Gastrocnemius medialis (tissue), 4 donors: ENCODE results near the gene STAG1. TPM values are rescaled to one million over a fixed set of nuclear protein-coding genes. Genes with fewer than 3 reads are reported as not detected.

Experiments
- ATAC-seq, 2 donors: fragments of 150-250 bp; one replicate each; pipeline ENCODE4 v1.9.1; 2016
- DNase-seq, 2 donors: peaks; one replicate each; pipeline ENCODE4 v3.0.0-alpha.2; 2019
- H3K27ac ChIP-seq, 4 donors: fragments of 200-600 bp; sonication (generic); 1 replicate in 1 of 4; 2 replicates in 3 of 4; pipeline ENCODE4 v1.5.1; 2016 to 2018; ENCODE audit warnings: mild to moderate bottlenecking in 2 of 4, moderate library complexity in 1 of 4
- H3K27me3 ChIP-seq, 3 donors: fragments of 200-600 bp; sonication (generic) in 2 of 3; 1 replicate in 1 of 3; 2 replicates in 2 of 3; pipeline versions ENCODE4 v1.5.1 to v1.6.0; 2016 to 2019; ENCODE audit warnings: mild to moderate bottlenecking in 1 of 3, moderate library complexity in 1 of 3
- H3K36me3 ChIP-seq, 2 donors: fragments of 200-600 bp; sonication (generic) in 1 of 2; one replicate each; pipeline ENCODE4 v1.5.1; 2017 to 2018
- H3K4me1 ChIP-seq, 2 donors: fragments of 200-600 bp; sonication (generic) in 1 of 2; one replicate each; pipeline ENCODE4 v1.5.1; 2016 to 2017; ENCODE audit warnings: mild to moderate bottlenecking in 2 of 2
- H3K4me3 ChIP-seq, 4 donors: fragments of 200-600 bp; sonication (generic) in 3 of 4; 1 replicate in 1 of 4; 2 replicates in 3 of 4; pipeline ENCODE4 v1.5.1; 2016 to 2019; ENCODE audit warnings: mild to moderate bottlenecking in 2 of 4
- H3K9me3 ChIP-seq, 3 donors: fragments of 200-600 bp; sonication (generic) in 2 of 3; 1 replicate in 1 of 3; 2 replicates in 2 of 3; pipeline ENCODE4 v1.5.1; 2016 to 2019
- CTCF ChIP-seq, 5 experiments: fragments of 450-650 bp in 3 of 5; fragments of 200-600 bp in 2 of 5; sonication (generic) in 2 of 5; IDR thresholded peaks in 4 of 5; conservative IDR thresholded peaks in 1 of 5; 1 replicate in 4 of 5; 2 replicates in 1 of 5; pipeline ENCODE4 v1.5.1; 2016 to 2019; ENCODE audit warnings: antibody characterized with exemption in 5 of 5, mild to moderate bottlenecking in 3 of 5, moderate library complexity in 3 of 5
- POLR2A ChIP-seq, 2 donors: fragments of 450-650 bp; IDR thresholded peaks; one replicate each; pipeline ENCODE4 v1.6.1; 2017; ENCODE audit warnings: antibody characterized with exemption in 2 of 2, mild to moderate bottlenecking in 2 of 2, moderate library complexity in 2 of 2
- in situ Hi-C, 4 donors: fragments of 200-750 bp; cut with MboI; loops; one replicate each; pipeline versions ENCODE4 v1.15.0 to v1.8.0; 2017; ENCODE audit warnings: low sequenced_read_pairs in 4 of 4
- intact Hi-C: fragments of 100-400 bp; cut with DNase I; formaldehyde crosslinking; loops from one replicate; pipeline ENCODE4 v1.15.1; 2023; ENCODE audit warnings: low total_unique reads
- total RNA-seq, 4 donors: library from RNA; depleted of rRNA; stranded (reverse); fragments of >200 nt; gene quantifications; one replicate each; pipeline versions ENCODE4 v1.1.0 to v1.2.3, GENCODE V29; 2016

The STAG1 gene
- total RNA-seq, 4 donors from 2014 or later: 22.2 to 26.2 (median 23.7) TPM

- in situ Hi-C loops (no loop called here), intact Hi-C loops (loop anchor here (5.0 kb wide), 1 partner anchor 34 kb away; no protein-coding TSS in a partner anchor)
- peaks cover 0 to 3% of the 10 kb centered on the region in 2 donors for H3K4me1 ChIP-seq
- peaks cover 0 to 10% (median 4%) of the 10 kb centered on the region in 3 donors for H3K9me3 ChIP-seq
- DNase-seq (no peak), ATAC-seq (no peak)
- no peak overlapping the region for H3K4me3 ChIP-seq
- no peak overlapping the region for H3K27ac ChIP-seq
- no peaks in the 10 kb centered on the region for H3K27me3 ChIP-seq
- H3K36me3 ChIP-seq: no peaks in the 10 kb centered on the region
- TF ChIP-seq CTCF (IDR thresholded peaks at IDR 0.05 in 4 of 5, conservative IDR thresholded peaks at IDR 0.05 in 1 of 5) (no peak), POLR2A (IDR thresholded peaks at IDR 0.05) (no peak)
These were observed 98.5 kb downstream of the STAG1 start for GRCh38 chr3:136653628-136654027.

- ATAC-seq (no peak), DNase-seq (no peak)
- peaks cover 0 to 3% of the 10 kb centered on the region in 2 donors for H3K4me1 ChIP-seq
- no peak for TF ChIP-seq POLR2A (IDR thresholded peaks at IDR 0.05)
- TF ChIP-seq CTCF (IDR thresholded peaks at IDR 0.05 in 4 of 5, conservative IDR thresholded peaks at IDR 0.05 in 1 of 5): no peak
- no peaks in the 10 kb centered on the region for H3K36me3 ChIP-seq
- H3K9me3 ChIP-seq: peaks cover 0 to 10% (median 4%) of the 10 kb centered on the region in 3 donors
- in situ Hi-C loops (no loop called here), intact Hi-C loops (loop anchor here (5.0 kb wide), 1 partner anchor 36 kb away; no protein-coding TSS in a partner anchor)
- no peak overlapping the region for H3K27ac ChIP-seq
- no peak overlapping the region for H3K4me3 ChIP-seq
- no peaks in the 10 kb centered on the region for H3K27me3 ChIP-seq
These were observed 100.6 kb downstream of the STAG1 start for GRCh38 chr3:136651581-136651980.

- no peak for DNase-seq
- Histone ChIP-seq H3K9me3 (peaks cover 0 to 10% (median 4%) of the 10 kb centered on the region in 3 donors), H3K36me3 (no peaks in the 10 kb centered on the region), H3K4me3 (no peak overlapping the region), H3K27me3 (no peaks in the 10 kb centered on the region), H3K27ac (no peak overlapping the region), H3K4me1 (peaks cover 0 to 3% of the 10 kb centered on the region in 2 donors)
- intact Hi-C loops (loop anchor here (5.0 kb wide), 1 partner anchor 37 kb away; no protein-coding TSS in a partner anchor), in situ Hi-C loops (no loop called here)
- TF ChIP-seq POLR2A (IDR thresholded peaks at IDR 0.05): no peak
- TF ChIP-seq CTCF (IDR thresholded peaks at IDR 0.05 in 4 of 5, conservative IDR thresholded peaks at IDR 0.05 in 1 of 5): no peak
- no peak for ATAC-seq
These were observed 101.7 kb downstream of the STAG1 start for GRCh38 chr3:136650461-136650860.

GRCh38 chr3:136645915-136646314, 106.3 kb downstream of the STAG1 start:
- in situ Hi-C loops: no loop called here

More at GRCh38 chr3:136645915-136646314, 106.3 kb downstream of the STAG1 start:
- TF ChIP-seq CTCF (IDR thresholded peaks at IDR 0.05 in 4 of 5, conservative IDR thresholded peaks at IDR 0.05 in 1 of 5) (no peak), POLR2A (IDR thresholded peaks at IDR 0.05) (no peak)
- H3K9me3 ChIP-seq: no peaks in the 10 kb centered on the region
- no peaks in the 10 kb centered on the region for H3K36me3 ChIP-seq
- H3K27me3 ChIP-seq: no peaks in the 10 kb centered on the region
- ATAC-seq (no peak), DNase-seq (no peak)
- H3K4me1 ChIP-seq: peaks cover 0 to 13% of the 10 kb centered on the region in 2 donors
- intact Hi-C loops: no loop called here
- H3K4me3 ChIP-seq: no peak overlapping the region
- H3K27ac ChIP-seq: no peak overlapping the region
